H54 (cell line): ENCODE results near the gene RND2.
A peak's percentile ranks its signal among the peaks of the same experiment; 100 is the strongest.
"Not testable (repeated sequence)": the region's sequence is repeated elsewhere in the genome, so short reads cannot be mapped to it uniquely, and the experiment has no call there.

Experiments used
- DNase-seq: peaks from one replicate; pipeline ENCODE4 v3.0.0; 2011; ENCODE audit warnings: low spot score, mixed read lengths; ENCODE audit not compliant: insufficient read length
- FAIRE-seq: peaks from 3 replicates; lab custom pipeline; 2011; peaks lifted over from hg19 to GRCh38; lab: Jason Lieb, UNC
- POLR2A ChIP-seq: IDR thresholded peaks from 2 replicates; pipeline ENCODE4 v1.6.1; 2011; ENCODE audit warnings: low read depth, mild to moderate bottlenecking, low read length

RND2 gene, protein sequence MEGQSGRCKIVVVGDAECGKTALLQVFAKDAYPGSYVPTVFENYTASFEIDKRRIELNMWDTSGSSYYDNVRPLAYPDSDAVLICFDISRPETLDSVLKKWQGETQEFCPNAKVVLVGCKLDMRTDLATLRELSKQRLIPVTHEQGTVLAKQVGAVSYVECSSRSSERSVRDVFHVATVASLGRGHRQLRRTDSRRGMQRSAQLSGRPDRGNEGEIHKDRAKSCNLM

DNA sequence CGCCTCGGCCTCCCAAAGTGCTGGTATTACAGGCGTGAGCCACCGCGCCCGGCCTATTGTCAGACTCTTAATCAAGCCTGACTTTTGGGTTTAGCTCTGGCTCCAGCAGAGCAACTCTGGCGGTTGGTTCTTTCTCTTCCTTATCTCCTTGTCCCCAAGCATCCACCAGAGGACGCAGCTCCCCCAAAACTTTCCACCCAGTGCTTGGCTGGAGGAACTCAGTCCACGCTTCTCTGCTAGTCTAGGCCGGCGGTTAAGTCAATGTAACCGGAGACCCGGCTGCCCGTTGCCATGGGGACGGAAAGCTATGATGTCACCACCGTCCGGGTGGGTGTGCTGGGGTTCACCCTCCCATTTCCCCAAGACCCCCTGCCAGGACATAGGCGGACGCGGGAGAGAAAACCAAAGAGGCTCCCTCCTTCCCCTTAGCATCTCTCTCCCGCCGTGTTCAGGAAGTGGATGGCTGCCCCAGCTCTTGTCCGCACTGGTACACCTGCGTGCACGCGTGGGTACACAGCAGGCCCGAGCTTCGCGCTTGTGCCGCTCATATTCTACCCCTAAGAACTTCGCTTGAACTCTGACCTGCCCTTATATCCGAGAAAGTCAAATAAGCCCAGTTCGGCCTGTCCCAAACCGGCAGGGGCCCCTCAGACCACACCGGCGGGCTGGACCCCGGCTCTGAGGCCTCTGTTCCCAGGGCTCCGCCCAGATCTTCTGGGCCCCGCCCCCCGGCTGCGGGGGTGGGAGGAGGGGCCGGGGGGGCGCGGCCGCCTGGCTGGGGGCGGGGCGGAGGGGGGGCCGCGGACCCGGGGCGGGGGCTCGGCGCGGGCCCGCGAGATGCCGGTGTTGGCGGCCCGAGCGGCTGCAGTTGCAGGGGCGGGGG is at the start of gene RND2:
Gene RND2, plus strand, starts transcription at position 825 of the 883 bp plus-strand sequence. CDS start 117 bp downstream, outside the sequence.
- DNase-seq = peak; percentile 100
- TF ChIP-seq POLR2A = no peak
- no peak for FAIRE-seq

DNA sequence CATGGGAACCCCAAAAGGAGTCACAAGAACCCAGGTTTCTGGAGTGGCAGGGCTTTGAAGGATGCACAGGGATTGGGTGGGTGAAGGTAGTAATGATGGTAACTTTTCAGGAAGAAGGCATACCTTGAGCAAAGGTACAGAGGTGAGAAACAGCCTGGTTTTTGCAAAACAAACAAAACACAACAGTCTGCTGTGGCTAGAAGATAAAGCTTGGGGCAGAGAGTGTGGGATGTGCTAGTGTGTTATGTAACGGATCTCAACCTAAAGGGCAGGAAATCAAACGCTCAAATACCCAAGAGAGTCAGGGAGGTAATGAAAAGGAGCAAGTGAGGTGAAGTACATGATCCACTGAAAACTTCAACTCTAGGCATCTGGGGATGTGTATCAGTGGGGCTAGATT is 49.8 kb upstream of the RND2 start:
- no peak for FAIRE-seq
- no peak for DNase-seq
- TF ChIP-seq POLR2A = no peak

DNA sequence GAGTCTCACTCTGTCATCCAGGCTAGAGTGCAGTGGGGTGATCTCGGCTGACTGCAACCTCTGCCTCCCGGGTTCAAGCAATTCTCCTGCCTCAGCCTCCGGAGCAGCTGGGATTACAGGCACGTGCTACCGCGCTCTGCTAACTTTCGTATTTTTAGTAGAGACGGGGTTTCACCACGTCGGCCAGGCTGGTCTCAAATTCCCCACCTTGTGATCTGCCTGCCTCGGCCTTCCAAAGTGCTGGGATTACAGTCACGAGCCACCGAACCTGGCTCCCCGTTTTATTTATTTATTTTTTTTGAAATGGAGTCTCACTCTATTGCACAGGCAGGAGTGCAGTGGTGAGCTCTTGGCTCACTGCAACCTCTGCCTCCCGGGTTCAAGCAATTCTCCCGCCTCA is 49.3 kb upstream of the RND2 start:
- not testable (repeated sequence) for FAIRE-seq, DNase-seq

DNA sequence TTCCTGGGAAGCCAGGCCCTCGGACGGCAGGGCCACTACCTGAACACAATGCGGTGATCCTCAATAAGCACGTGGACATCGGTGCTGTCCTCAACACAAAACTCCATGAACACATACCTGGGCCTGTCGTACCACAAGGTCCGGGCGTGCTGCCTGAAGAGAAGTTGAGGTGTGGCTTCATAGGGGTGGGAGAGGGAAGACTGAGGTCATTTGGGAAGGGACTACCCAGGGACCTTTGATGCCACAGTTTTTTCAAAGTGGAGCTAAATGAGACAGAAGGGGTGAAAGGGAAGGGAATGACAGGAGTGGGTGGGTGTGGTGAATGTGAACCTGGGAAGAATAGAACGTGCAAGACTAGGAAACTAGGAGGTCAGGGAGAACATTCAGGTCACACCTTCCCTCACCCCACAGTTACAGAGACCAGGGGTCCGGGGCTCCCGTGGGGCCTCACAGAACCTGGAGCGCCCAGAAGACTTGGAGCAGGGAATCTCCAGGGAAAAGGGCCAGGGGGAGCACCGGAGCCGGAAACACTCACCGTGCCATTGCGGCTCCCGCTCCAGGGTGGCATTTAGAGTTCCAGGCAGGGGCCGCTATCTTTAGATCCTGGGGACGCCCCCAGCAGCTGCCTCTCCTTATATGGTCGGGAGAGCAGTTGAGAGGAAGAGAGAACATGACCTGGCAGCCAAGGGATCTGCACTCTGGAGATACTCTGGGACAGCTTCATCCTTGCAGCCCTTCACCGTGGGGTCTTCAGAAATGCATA is 45.3 kb upstream of the RND2 start, which contains the start of gene PTGES3L:
Gene PTGES3L, minus strand, starts transcription at position 570 of the 763 bp plus-strand sequence. Its CDS starts 27 bp downstream, at position 543.
- DNase-seq = no peak
- FAIRE-seq = no peak
- TF ChIP-seq POLR2A = no peak

DNA sequence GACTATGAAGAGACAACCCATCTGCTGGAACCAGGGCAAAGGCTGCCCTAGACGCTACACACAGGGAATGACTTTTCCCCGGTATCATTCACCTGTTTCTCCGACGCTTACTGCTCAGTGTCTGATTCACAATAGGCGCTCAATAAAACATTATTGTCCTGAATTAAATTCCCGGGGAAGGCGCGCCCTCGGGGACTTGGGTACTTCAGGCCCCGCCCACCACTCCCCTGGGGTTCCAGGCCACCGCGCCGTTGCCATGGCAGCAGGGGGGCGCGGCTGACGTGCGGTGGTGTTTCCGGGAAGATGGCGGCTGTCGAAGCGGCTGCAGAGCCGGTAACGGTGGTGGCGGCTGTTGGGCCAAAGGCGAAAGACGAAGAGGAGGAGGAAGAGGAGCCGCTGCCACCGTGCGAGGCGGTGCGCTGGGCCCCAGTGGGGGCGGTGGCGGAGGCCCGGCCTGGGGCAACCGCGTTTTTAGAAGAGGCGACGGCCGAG is 44.7 kb upstream of the RND2 start, which contains the start of gene RUNDC1:
Gene RUNDC1, plus strand, starts transcription at position 292 of the 492 bp plus-strand sequence. Its CDS starts 12 bp downstream, at position 304.
- DNase-seq (peak; percentile 90), FAIRE-seq (no peak)
- peak; percentile 93 for TF ChIP-seq POLR2A

DNA sequence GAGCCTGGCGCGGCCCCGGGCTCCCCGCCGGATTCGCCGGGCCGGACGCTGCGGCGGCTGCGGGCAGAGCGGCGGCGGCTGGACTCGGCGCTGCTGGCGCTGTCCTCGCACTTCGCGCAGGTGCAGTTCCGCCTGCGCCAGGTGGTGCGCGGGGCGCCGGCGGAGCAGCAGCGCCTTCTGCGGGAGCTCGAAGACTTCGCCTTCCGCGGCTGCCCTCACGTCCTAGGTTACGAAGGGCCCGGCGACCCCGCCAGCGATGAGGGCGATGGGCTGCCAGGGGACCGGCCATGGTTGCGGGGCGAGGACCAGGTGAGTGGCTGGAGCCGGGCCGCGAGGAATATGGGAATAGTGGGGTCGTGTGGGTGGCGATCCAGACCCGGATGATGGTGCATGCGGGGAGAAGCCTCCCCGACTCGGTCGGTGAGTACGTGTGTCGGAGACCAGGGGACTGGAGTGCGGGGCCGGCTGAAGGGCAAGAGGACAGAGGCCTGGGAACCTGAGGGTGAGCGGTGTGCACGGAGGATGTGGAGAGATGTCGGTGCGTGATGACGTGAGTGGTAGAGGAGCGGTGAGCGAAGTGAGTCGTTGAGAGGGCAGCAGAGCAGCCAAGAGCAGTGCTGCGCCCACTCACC is 44.1 kb upstream of the RND2 start:
- DNase-seq (no peak), FAIRE-seq (no peak)

DNA sequence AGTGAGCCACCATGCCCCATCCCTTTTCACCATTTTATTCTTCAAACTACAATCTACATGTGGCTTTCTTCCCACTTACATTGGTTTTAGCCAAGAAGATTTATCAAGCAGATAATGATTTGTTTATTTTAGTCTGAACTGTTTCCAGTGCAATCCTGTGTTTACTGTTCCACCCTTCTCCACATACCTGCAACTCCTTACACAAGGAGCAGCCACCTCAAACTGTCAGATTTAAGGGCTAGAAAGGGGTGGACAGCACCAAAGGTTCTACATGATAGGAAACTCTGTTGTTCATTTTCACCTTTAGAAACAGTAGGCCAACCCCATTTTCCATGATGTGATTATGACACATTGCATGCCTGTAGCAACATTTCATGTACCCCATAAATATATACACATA is 42.8 kb upstream of the RND2 start:
- FAIRE-seq (no peak), DNase-seq (no peak)
- no peak for TF ChIP-seq POLR2A

More for the DNA sequence above, 44.1 kb upstream of the RND2 start:
- TF ChIP-seq POLR2A = 0 out of 2 replicates have a peak, but pooled peaks have one; percentile 34

DNA sequence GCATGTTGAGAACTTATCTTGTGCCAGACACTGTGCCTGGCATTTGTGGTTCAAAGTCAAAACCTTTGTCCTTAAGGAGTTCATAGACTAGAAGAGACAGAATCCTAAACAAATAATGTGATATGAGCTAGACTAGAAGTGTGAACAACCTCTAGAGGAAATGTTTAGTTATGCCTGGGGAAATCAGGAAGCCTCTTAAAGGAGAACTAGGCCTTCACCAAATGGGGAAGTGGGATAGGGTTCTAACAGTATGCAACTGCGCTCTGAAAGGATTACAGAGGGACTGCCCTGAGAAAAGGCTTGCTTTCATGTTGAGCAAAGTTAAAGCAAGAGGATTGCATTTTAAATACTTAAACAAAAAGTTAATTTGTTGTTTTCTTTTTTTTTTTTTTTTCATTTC is 39.8 kb upstream of the RND2 start:
- no peak for FAIRE-seq
- TF ChIP-seq POLR2A = no peak
- DNase-seq = no peak

DNA sequence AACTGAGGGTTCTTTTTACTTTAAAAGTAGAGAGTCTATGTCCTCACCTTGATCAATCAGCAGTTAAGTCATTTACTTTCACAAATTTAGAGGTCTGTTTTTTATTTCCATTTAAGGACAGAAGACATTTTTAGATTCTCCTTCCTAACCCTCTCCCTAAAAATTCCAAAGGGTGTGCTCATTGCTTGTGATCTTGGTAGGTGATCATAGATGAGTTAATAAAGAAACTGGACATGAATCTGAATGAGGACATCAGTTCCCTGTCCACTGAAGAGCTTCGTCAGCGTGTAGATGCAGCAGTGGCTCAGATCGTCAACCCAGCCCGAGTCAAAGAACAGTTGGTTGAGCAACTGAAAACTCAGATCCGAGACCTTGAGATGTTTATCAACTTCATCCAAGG is 35.9 kb upstream of the RND2 start:
- FAIRE-seq (no peak), DNase-seq (no peak)
- TF ChIP-seq POLR2A = no peak

DNA sequence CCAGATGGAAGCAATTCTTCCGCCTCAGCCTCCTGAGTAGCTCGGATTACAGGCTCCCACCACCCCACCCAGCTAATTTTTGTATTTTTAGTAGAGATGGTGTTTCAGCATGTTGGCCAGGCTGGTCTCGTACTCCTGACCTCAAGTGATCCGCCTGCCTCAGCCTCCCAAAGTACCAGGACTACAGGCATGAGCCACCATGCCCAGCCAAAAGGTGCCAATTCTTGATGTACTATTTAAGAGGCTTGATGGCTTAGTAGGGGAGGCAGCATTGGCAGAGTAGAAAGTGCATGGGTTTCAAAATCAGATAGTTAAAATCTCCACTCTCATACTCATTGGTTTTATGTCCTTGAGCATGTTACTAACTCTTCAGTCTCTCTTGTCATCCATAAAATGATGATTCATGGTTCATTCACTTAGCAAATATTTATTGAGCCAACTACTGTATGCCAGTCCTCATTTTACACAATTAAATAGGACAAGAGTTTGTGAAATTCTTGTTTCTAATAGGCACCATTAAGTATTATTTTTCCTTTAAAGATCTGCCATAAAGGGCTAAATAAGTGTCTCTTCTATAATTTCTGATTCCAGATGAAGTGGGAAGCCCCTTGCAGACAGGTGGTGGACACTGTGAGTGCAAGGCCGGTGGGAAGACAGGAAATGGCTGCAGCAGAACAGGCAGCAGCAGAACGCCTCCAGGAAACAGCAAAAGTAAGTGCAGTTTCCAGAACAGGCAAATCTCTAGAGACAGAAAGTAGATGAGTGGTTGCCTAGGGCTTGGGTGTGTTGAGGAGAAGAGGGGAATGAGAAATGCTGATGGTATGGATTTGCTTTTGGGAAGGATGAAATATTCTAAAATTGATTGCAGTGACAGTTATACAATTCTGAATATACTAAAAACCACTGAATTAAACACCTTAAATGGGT is 35.0 kb upstream of the RND2 start:
- no peak for FAIRE-seq

DNA sequence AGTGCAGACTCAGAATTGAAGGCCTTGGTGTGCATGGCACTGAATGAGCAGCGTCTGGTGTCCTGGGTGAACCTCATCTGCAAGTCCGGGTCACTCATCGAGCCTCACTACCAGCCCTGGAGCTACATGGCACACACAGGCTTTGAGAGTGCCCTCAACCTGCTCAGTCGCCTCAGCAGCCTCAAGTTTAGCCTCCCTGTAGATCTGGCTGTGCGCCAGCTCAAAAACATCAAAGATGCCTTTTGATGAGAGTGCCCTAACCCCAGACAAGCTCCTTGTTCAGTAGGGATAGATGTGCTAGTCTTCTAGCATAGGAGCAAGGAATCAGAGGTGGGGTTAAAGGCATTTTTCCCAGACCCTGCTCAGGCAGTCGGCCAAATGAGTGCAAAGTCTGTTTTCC is 33.6 kb upstream of the RND2 start:
- FAIRE-seq (no peak), DNase-seq (no peak)
- no peak for TF ChIP-seq POLR2A

More for the DNA sequence above, 35.0 kb upstream of the RND2 start:
- no peak for DNase-seq
- no peak for TF ChIP-seq POLR2A

DNA sequence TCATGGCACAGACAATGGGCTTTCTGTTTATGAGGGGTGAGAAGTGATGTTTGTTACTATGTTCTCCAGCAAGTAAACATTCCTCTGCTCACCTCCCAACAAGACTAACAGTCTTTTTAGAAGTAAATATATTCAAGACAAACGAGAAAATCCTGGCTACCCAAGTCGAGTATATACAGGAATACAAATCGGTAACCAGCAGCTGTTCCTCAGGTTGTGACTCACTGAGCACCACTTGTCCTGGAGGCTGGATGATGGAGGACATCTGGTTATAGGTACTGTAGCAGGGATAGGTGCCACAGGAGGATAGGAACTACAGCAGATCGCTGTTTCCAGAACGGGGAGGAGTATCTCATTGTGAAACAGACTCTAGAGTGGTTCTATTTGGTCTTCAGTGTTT is 32.2 kb upstream of the RND2 start:
- no peak for TF ChIP-seq POLR2A
- no peak for DNase-seq
- no peak for FAIRE-seq

DNA sequence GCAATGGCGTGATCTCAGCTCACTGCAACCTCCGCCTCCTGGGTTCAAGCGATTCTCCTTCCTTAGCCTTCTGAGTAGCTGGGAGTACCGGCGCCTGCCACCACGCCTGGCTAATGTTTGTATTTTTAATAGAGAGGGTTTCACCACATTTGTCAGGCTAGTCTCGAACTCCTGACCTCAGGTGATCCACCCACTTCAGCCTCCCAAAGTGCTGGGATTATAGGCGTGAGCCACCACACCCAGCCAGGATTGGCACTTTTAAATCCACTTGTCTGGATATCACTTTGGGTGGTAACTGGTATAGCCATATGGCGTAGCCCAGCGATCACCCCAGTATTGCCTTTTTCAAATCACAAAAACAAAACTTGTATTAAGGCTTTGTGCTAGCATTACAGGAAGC is 31.1 kb upstream of the RND2 start:
- DNase-seq, FAIRE-seq: not testable (repeated sequence)
